ENCODE data around the gene LGR4.

Gene LGR4

DNA sequence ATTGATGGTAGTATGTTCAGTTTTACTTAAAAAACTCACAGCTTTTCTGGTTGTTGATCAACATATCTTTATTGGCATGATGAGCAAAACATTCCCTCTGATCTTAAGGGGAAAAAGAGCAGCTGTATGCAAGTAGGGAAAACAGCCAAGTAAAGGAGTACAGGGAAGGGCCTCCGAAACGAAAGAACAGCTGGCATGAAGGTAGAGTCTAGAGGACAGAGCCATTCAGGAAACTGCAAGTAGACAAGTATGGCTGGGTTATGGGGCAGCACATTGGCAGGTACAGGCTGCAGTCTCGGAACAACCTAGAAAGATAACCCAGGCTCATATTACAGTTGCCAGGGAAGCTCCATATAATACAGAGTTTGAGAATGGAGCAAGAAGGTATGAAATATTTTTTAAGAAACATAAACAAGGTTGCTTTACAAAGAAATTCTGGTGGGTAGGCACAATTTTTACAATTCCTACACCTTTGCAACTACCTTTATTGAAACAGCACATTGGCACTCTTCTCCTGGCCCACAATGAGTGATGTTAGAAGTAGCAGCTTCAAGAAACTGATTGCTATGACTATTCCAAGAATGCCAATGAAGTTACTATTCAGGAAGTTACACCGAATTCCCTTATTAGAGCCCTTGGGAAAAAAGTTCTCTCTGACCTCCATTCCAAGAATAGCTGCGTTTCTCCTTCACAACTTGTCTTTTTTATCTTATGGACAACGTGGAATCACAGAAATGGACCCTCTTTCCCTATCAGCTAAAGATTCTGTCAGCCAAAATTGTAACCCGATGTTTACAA lies 45.2 kb downstream of the LGR4 start:
- H3K36me3 ChIP-seq = no peaks in the 10 kb centered on the region
- no peak for DNase-seq
- intact Hi-C loops (cut with DNase I; ENCODE audit: low total_unique reads) = no loop called here
- no peaks in the 10 kb centered on the region for H3K9me3 ChIP-seq
- no peak overlapping the region for H3K4me3 ChIP-seq
- no peak overlapping the region for H3K27ac ChIP-seq
- TF ChIP-seq CTCF (IDR thresholded peaks at IDR 0.05) = no peak
- H3K27me3 ChIP-seq = no peaks in the 10 kb centered on the region
- H3K4me1 ChIP-seq = peaks cover 0 to 31% (median 11%) of the 10 kb centered on the region in 4 donors

DNA sequence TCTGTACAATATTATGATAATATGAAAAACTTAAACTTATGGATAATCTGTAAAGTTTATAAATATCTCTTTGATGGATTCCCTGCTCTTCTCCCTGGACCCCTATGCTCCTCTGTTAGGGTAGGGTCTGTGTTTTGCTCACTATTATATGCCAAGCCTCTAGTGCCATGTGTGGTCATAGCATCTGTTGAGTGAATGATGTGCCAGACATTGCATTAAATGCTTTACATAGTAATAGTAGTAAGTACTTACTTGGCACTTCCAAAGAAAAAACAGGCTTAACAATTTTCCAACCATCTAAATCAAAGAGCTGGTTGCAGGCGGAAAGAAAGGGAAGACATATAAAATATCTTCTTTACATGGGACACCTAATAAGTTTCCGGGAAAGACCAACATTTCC lies 46.8 kb downstream of the LGR4 start:
- no peak for DNase-seq
- no peaks in the 10 kb centered on the region for H3K9me3 ChIP-seq
- intact Hi-C loops (cut with DNase I; ENCODE audit: low total_unique reads) = no loop called here
- no peak for TF ChIP-seq CTCF (IDR thresholded peaks at IDR 0.05)
- H3K27me3 ChIP-seq = no peaks in the 10 kb centered on the region
- no peaks in the 10 kb centered on the region for H3K36me3 ChIP-seq
- peaks cover 0 to 37% (median 15%) of the 10 kb centered on the region in 4 donors for H3K4me1 ChIP-seq
- no peak overlapping the region for H3K4me3 ChIP-seq
- no peak overlapping the region for H3K27ac ChIP-seq

- intact Hi-C loops (cut with DNase I; ENCODE audit: low total_unique reads) = no loop called here
- H3K36me3 ChIP-seq = no peaks in the 10 kb centered on the region
- peaks cover 0 to 30% (median 13%) of the 10 kb centered on the region in 4 donors for H3K4me1 ChIP-seq
- no peaks in the 10 kb centered on the region for H3K27me3 ChIP-seq
- no peak for TF ChIP-seq CTCF (IDR thresholded peaks at IDR 0.05)
- H3K9me3 ChIP-seq = no peaks in the 10 kb centered on the region
- no peak overlapping the region for H3K4me3 ChIP-seq
- no peak overlapping the region for H3K27ac ChIP-seq
- DNase-seq = peak in 1 of 2 donors; percentile 34
These were observed 49.5 kb downstream of the LGR4 start for GRCh38 chr11:27423125-27423524.

DNA sequence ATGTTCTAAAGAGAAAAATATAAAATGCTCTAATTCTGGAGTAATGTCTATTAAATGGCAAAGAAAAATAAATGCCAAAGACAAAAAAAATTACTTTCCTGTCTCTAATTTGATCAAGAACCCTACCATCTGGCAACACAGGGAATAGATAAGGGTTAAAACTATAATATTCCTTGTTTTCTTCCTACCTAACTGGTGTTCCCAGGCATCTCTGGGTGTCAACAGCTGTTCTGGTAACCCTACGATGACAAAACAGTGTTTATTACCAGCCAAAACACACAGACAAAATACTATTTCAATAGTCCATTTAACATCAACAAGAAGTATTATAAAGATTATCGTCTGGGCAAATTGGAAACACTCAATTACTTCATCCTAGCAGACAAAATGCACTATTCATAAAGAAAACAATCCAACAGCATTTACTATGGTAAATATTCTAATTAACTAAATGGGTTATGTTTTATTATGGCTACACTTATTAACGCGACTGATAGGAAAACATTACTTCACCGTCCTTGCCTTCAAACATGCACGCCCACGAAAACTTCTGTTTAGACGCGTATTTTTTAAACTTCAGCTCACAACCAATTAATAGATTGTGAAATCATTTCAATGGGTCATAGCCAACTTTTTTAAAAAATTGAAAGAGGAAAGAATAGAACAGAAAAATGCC lies 50.6 kb downstream of the LGR4 start:
- H3K4me1 ChIP-seq = peaks cover 0 to 18% (median 7%) of the 10 kb centered on the region in 4 donors
- no peaks in the 10 kb centered on the region for H3K27me3 ChIP-seq
- no peak overlapping the region for H3K4me3 ChIP-seq
- H3K27ac ChIP-seq = peak overlapping the region in 1 of 2 donors; percentile 17
- no peak for DNase-seq
- intact Hi-C loops (cut with DNase I; ENCODE audit: low total_unique reads) = no loop called here
- H3K9me3 ChIP-seq = no peaks in the 10 kb centered on the region
- no peak for TF ChIP-seq CTCF (IDR thresholded peaks at IDR 0.05)
- H3K36me3 ChIP-seq = no peaks in the 10 kb centered on the region

- no peak for DNase-seq
- intact Hi-C loops (cut with DNase I; ENCODE audit: low total_unique reads) = no loop called here
- no peak for TF ChIP-seq CTCF (IDR thresholded peaks at IDR 0.05)
- H3K4me1 ChIP-seq = peaks cover 0 to 11% (median 5%) of the 10 kb centered on the region in 4 donors
- no peaks in the 10 kb centered on the region for H3K27me3 ChIP-seq
- H3K4me3 ChIP-seq = no peak overlapping the region
- no peaks in the 10 kb centered on the region for H3K36me3 ChIP-seq
- H3K27ac ChIP-seq = no peak overlapping the region
- H3K9me3 ChIP-seq = no peaks in the 10 kb centered on the region
These were observed 51.6 kb downstream of the LGR4 start for GRCh38 chr11:27420722-27421572.
